H9 (cell line): ENCODE measurements around the gene CREB3L4. TPM values are rescaled to one million over a fixed set of nuclear protein-coding genes. Genes with fewer than 3 reads are reported as not detected.
A peak's percentile ranks its signal among the peaks of the same experiment; 100 is the strongest.

ENCODE experiments used
- DNase-seq: peaks from one replicate; pipeline ENCODE4 v3.0.0-alpha.2; 2017
- H2AFZ ChIP-seq: one replicate; pipeline ENCODE4 v1.6.1; 2013; ENCODE audit warnings: mild to moderate bottlenecking, low read length, control low read depth, moderate library complexity
- H2AK5ac ChIP-seq: 2 replicates; pipeline ENCODE4 v1.6.1; 2013; ENCODE audit warnings: low read length, control low read depth, mixed read lengths; ENCODE audit not compliant: insufficient read length
- H2BK120ac ChIP-seq: one replicate; pipeline ENCODE4 v1.6.1; 2013; ENCODE audit warnings: low read depth, mild to moderate bottlenecking, low read length, control low read depth, inconsistent platforms; ENCODE audit not compliant: poor library complexity, severe bottlenecking
- H2BK12ac ChIP-seq: 2 replicates; pipeline ENCODE4 v1.6.1; 2013; ENCODE audit warnings: low read length, control low read depth, mixed read lengths, low read depth; ENCODE audit not compliant: insufficient read length
- H2BK15ac ChIP-seq: 2 replicates; pipeline ENCODE4 v1.6.1; 2013; ENCODE audit warnings: low read depth, low read length, control low read depth
- H2BK20ac ChIP-seq: one replicate; pipeline ENCODE4 v1.6.1; 2013; ENCODE audit warnings: low read depth, mild to moderate bottlenecking, low read length, control low read depth, inconsistent platforms; ENCODE audit not compliant: poor library complexity, severe bottlenecking
- H2BK5ac ChIP-seq: 2 replicates; pipeline ENCODE4 v1.6.1; 2013; ENCODE audit warnings: low read length, control low read depth, mixed read lengths; ENCODE audit not compliant: insufficient read length
- H3K14ac ChIP-seq: 2 replicates; pipeline ENCODE4 v1.6.1; 2013; ENCODE audit warnings: low read length, control low read depth; ENCODE audit not compliant: insufficient read depth
- H3K18ac ChIP-seq: 2 replicates; pipeline ENCODE4 v1.6.1; 2013; ENCODE audit warnings: low read depth, mild to moderate bottlenecking, mixed read lengths, low read length, control low read depth; ENCODE audit not compliant: insufficient read length
- H3K23ac ChIP-seq: 2 replicates; pipeline ENCODE4 v1.6.1; 2013; ENCODE audit warnings: low read length, control low read depth, mixed read lengths, low read depth; ENCODE audit not compliant: insufficient read length
- H3K23me2 ChIP-seq: 2 replicates; pipeline ENCODE4 v1.6.1; 2013; ENCODE audit warnings: low read depth, mild to moderate bottlenecking, mixed read lengths, low read length, control low read depth; ENCODE audit not compliant: insufficient read length, poor library complexity, severe bottlenecking
- H3K27ac ChIP-seq: 2 replicates; pipeline ENCODE4 v1.5.1; 2013; ENCODE audit warnings: low read length, control low read depth, mixed read lengths, low read depth; ENCODE audit not compliant: insufficient read length
- H3K27me3 ChIP-seq: 2 replicates; pipeline ENCODE4 v1.6.1; 2013; ENCODE audit warnings: low read length, control low read depth, inconsistent platforms; ENCODE audit not compliant: insufficient read depth
- H3K4ac ChIP-seq: 2 replicates; pipeline ENCODE4 v1.6.1; 2013; ENCODE audit warnings: low read depth, mild to moderate bottlenecking, control low read depth, inconsistent platforms, low read length, moderate library complexity
- H3K4me1 ChIP-seq: 2 replicates; pipeline ENCODE4 v1.6.1; 2013; ENCODE audit warnings: low read length, control low read depth, inconsistent platforms; ENCODE audit not compliant: insufficient read depth
- H3K4me2 ChIP-seq: 2 replicates; pipeline ENCODE4 v1.6.1; 2013; ENCODE audit warnings: low read length, control low read depth, mixed read lengths; ENCODE audit not compliant: insufficient read length, insufficient read depth
- H3K56ac ChIP-seq: 2 replicates; pipeline ENCODE4 v1.6.1; 2013; ENCODE audit warnings: low read depth, mild to moderate bottlenecking, mixed read lengths, low read length, control low read depth; ENCODE audit not compliant: insufficient read length
- H3K79me1 ChIP-seq: 2 replicates; pipeline ENCODE4 v1.6.1; 2013; ENCODE audit warnings: low read depth, mild to moderate bottlenecking, moderate library complexity, low read length, control low read depth, inconsistent platforms; ENCODE audit not compliant: insufficient read depth, poor library complexity, severe bottlenecking
- H3K79me2 ChIP-seq: 2 replicates; pipeline ENCODE4 v1.6.1; 2013; ENCODE audit warnings: low read length, control low read depth, inconsistent platforms; ENCODE audit not compliant: insufficient read depth
- H3K9ac ChIP-seq: 2 replicates; pipeline ENCODE4 v1.6.1; 2013; ENCODE audit warnings: low read length, control low read depth, mixed read lengths; ENCODE audit not compliant: insufficient read length; ENCODE audit errors: extremely low read depth
- H3K9me3 ChIP-seq: one replicate; pipeline ENCODE4 v1.6.1; 2013; ENCODE audit warnings: low read depth, low read length, inconsistent platforms; ENCODE audit not compliant: control insufficient read depth
- H3T11ph ChIP-seq: one replicate; pipeline ENCODE4 v1.6.1; 2013; ENCODE audit warnings: mild to moderate bottlenecking, low read length, control low read depth, inconsistent platforms
- H4K20me1 ChIP-seq: one replicate; pipeline ENCODE4 v1.6.1; 2013; ENCODE audit not compliant: control insufficient read depth, insufficient read length, insufficient read depth
- H4K5ac ChIP-seq: 2 replicates; pipeline ENCODE4 v1.6.1; 2013; ENCODE audit warnings: low read depth, mild to moderate bottlenecking, mixed read lengths, low read length, control low read depth; ENCODE audit not compliant: insufficient read length
- H4K8ac ChIP-seq: replicated peaks from 2 replicates; pipeline ENCODE4 v1.6.1; 2013; ENCODE audit warnings: low read length, control low read depth, mixed read lengths, low read depth; ENCODE audit not compliant: insufficient read length
- H4K91ac ChIP-seq: 2 replicates; pipeline ENCODE4 v1.6.1; 2013; ENCODE audit warnings: low read depth, mild to moderate bottlenecking, moderate library complexity, mixed read lengths, low read length, control low read depth; ENCODE audit not compliant: insufficient read length
- H3K27ac Mint-ChIP-seq, 3 experiments: 2 replicates in 2 of 3; 3 replicates in 1 of 3; pipeline ENCODE4 v1.8.0; 2020 to 2021; ENCODE audit warnings: mixed read lengths in 3 of 3, mild to moderate bottlenecking in 1 of 3, moderate library complexity in 1 of 3
- H3K27me3 Mint-ChIP-seq: 2 replicates; pipeline ENCODE4 v1.8.0; 2021; ENCODE audit warnings: low read depth, mild to moderate bottlenecking, moderate library complexity, mixed read lengths
- H3K36me3 Mint-ChIP-seq, 3 experiments: 2 replicates in 2 of 3; 3 replicates in 1 of 3; pipeline ENCODE4 v1.8.0; 2020 to 2021; ENCODE audit warnings: low read depth in 3 of 3, mixed read lengths in 3 of 3; ENCODE audit not compliant: insufficient read depth in 1 of 3
- H3K4me1 Mint-ChIP-seq, 2 experiments: 2 replicates each; pipeline ENCODE4 v1.8.0; 2020; ENCODE audit warnings: mixed read lengths in 2 of 2
- H3K4me3 Mint-ChIP-seq, 2 experiments: 2 replicates in 1 of 2; 3 replicates in 1 of 2; pipeline ENCODE4 v1.8.0; 2020 to 2021; ENCODE audit warnings: mild to moderate bottlenecking in 2 of 2, mixed read lengths in 2 of 2, moderate library complexity in 1 of 2
- H3K9me3 Mint-ChIP-seq, 2 experiments: 2 replicates in 1 of 2; 3 replicates in 1 of 2; pipeline ENCODE4 v1.8.0; 2020; ENCODE audit warnings: mild to moderate bottlenecking in 2 of 2, mixed read lengths in 2 of 2, moderate library complexity in 1 of 2
- WGBS: extraction: QIAGEN DNeasy Blood & Tissue Kit; methylation state at CpG from one replicate; pipeline ENCODE4 v1.1.7; 2013; ENCODE audit warnings: missing lambda C conversion rate, low lambda C conversion rate, mixed read lengths; ENCODE audit not compliant: insufficient read length; ENCODE audit errors: extremely low coverage; 5-methylcytosine and 5-hydroxymethylcytosine counted together
- total RNA-seq: library from RNA; stranded (reverse); gene quantifications from 2 replicates; pipeline ENCODE4 v1.2.1, GENCODE V29; 2021
- TF ChIP-seq, protein P1 (sequence below): fragments of 200-600 bp; sonication (generic); conservative IDR thresholded peaks from 3 replicates; pipeline ENCODE4 v1.8.0; 2021; ENCODE audit warnings: antibody characterized with exemption, mild to moderate bottlenecking

The CREB3L4 gene
- total RNA-seq, 1 experiment from 2014 or later, result 27.6 TPM

DNA sequence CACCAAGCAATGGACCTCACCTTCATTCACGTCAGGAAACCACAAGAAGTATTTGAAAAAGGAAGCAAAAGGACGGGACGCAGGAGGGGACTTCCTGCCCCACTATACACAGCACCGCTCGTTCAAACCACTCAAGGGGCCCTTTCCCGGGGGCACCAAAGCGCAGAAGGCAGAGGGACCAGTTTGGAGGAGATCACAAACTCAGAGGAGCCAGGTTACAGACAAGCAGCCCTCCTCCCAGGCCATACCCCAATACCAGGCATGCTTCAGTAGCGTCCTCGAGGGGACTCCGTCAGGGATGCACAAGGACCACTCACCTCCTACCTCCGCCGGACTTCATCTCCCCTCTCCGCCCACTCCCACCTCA lies 10.0 kb upstream of the CREB3L4 start:
- DNase-seq, result peak; percentile 42
- Histone ChIP-seq H2BK15ac (no peak overlapping the region), H2BK20ac (no peak overlapping the region), H2AK5ac (no peak overlapping the region), H2BK12ac (no peak overlapping the region), H3K18ac (no peak overlapping the region), H4K5ac (no peak overlapping the region), H3K4me1 (no peaks in the 10 kb centered on the region), H3K9ac (peak overlapping the region; percentile 93), H3K79me2 (peaks cover 41% of the 10 kb centered on the region), H3K9me3 (no peaks in the 10 kb centered on the region), H2AFZ (no peak overlapping the region), H3K4me2 (peak overlapping the region; percentile 98), H4K20me1 (no peaks in the 10 kb centered on the region), H3K23me2 (peaks cover 17% of the 10 kb centered on the region), H3K4ac (no peak overlapping the region), H3K27me3 (no peaks in the 10 kb centered on the region), H4K8ac (no peak overlapping the region), H3K27ac (peak overlapping the region; percentile 5), H2BK5ac (no peak overlapping the region), H3K56ac (no peak overlapping the region), H3K14ac (peak overlapping the region; percentile 72), H2BK120ac (no peak overlapping the region), H3K79me1 (peaks cover 18% of the 10 kb centered on the region), H3T11ph (no peak overlapping the region), H3K23ac (no peak overlapping the region), H4K91ac (no peak overlapping the region)
- Mint-ChIP-seq H3K4me1 (peaks cover 35 to 44% of the 10 kb centered on the region in 2 experiments), H3K27ac (peak overlapping the region; percentile 95 to 99 (median 99)), H3K4me3 (peak overlapping the region; percentile 99 to 100), H3K27me3 (no peaks in the 10 kb centered on the region), H3K36me3 (peaks cover 27 to 48% (median 34%) of the 10 kb centered on the region in 3 experiments), H3K9me3 (no peaks in the 10 kb centered on the region)
- WGBS, result no CpG with 5 or more reads among the region's 13 CpGs
- TF ChIP-seq, protein P1, sequence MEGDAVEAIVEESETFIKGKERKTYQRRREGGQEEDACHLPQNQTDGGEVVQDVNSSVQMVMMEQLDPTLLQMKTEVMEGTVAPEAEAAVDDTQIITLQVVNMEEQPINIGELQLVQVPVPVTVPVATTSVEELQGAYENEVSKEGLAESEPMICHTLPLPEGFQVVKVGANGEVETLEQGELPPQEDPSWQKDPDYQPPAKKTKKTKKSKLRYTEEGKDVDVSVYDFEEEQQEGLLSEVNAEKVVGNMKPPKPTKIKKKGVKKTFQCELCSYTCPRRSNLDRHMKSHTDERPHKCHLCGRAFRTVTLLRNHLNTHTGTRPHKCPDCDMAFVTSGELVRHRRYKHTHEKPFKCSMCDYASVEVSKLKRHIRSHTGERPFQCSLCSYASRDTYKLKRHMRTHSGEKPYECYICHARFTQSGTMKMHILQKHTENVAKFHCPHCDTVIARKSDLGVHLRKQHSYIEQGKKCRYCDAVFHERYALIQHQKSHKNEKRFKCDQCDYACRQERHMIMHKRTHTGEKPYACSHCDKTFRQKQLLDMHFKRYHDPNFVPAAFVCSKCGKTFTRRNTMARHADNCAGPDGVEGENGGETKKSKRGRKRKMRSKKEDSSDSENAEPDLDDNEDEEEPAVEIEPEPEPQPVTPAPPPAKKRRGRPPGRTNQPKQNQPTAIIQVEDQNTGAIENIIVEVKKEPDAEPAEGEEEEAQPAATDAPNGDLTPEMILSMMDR, result no peak
